CD4-positive, alpha-beta memory T cell (primary cell): ENCODE data around the gene SOX5. TPM values are rescaled to one million over a fixed set of nuclear protein-coding genes. Genes with fewer than 3 reads are reported as not detected.

Experiments used
- CTCF ChIA-PET: fragments of 350-600 bp; sonication (Branson Sonifier 250); formaldehyde crosslinking; loops from one replicate; lab custom pipeline; 2021; ENCODE audit warnings: inconsistent platforms; ENCODE audit not compliant: partially characterized antibody; lab: Charles Lee
- POLR2A ChIA-PET: fragments of 350-600 bp; sonication (Branson Sonifier 250); formaldehyde crosslinking; loops from one replicate; lab custom pipeline; 2021; ENCODE audit not compliant: partially characterized antibody; lab: Charles Lee
- DNase-seq, 5 donors: peaks; one replicate each; pipeline versions ENCODE4 v3.0.0 to v3.0.0-alpha.2; 2020 to 2022; ENCODE audit warnings: mixed read lengths in 1 of 5
- H3K27ac ChIP-seq: one replicate; pipeline ENCODE4 v1.7.0; 2013; ENCODE audit warnings: low read depth, low read length
- H3K27me3 ChIP-seq: 2 replicates; pipeline ENCODE4 v1.7.0; 2013; ENCODE audit warnings: mild to moderate bottlenecking, low read length, moderate library complexity; ENCODE audit not compliant: insufficient read depth
- H3K36me3 ChIP-seq: 2 replicates; pipeline ENCODE4 v1.7.0; 2013; ENCODE audit warnings: mild to moderate bottlenecking, low read length, moderate library complexity; ENCODE audit not compliant: insufficient read depth
- H3K4me1 ChIP-seq: 2 replicates; pipeline ENCODE4 v1.7.0; 2013; ENCODE audit warnings: mild to moderate bottlenecking, low read length, moderate library complexity; ENCODE audit not compliant: insufficient read depth
- H3K4me3 ChIP-seq, 2 donors: one replicate each; pipeline ENCODE4 v1.7.0; 2013; ENCODE audit warnings: low read length in 2 of 2, mild to moderate bottlenecking in 1 of 2
- H3K9me3 ChIP-seq, 2 donors: one replicate each; pipeline ENCODE4 v1.7.0; 2013; ENCODE audit warnings: low read length in 2 of 2, control low read depth in 1 of 2; ENCODE audit not compliant: control insufficient read depth in 1 of 2
- H3K27ac Mint-ChIP-seq, 7 donors: one replicate each; pipeline ENCODE4 v1.8.0; 2020 to 2021; ENCODE audit warnings: mixed read lengths in 7 of 7, mild to moderate bottlenecking in 6 of 7, inconsistent platforms in 3 of 7, moderate library complexity in 3 of 7
- H3K27me3 Mint-ChIP-seq, 2 donors: one replicate each; pipeline ENCODE4 v1.8.0; 2020 to 2021; ENCODE audit warnings: mixed read lengths in 2 of 2
- H3K36me3 Mint-ChIP-seq, 2 donors: one replicate each; pipeline ENCODE4 v1.8.0; 2020 to 2021; ENCODE audit warnings: mixed read lengths in 2 of 2, inconsistent platforms in 1 of 2, mild to moderate bottlenecking in 1 of 2
- H3K4me1 Mint-ChIP-seq, 4 donors: one replicate each; pipeline ENCODE4 v1.8.0; 2020 to 2021; ENCODE audit warnings: mixed read lengths in 4 of 4, mild to moderate bottlenecking in 1 of 4
- H3K4me3 Mint-ChIP-seq, 8 donors: one replicate each; pipeline ENCODE4 v1.8.0; 2020 to 2021; ENCODE audit warnings: mixed read lengths in 8 of 8, mild to moderate bottlenecking in 7 of 8, moderate library complexity in 6 of 8, inconsistent platforms in 3 of 8
- H3K9me3 Mint-ChIP-seq, 8 donors: one replicate each; pipeline ENCODE4 v1.8.0; 2020 to 2021; ENCODE audit warnings: mixed read lengths in 8 of 8, mild to moderate bottlenecking in 5 of 8, inconsistent platforms in 3 of 8, moderate library complexity in 1 of 8
- intact Hi-C: fragments of 100-400 bp; cut with micrococcal nuclease; formaldehyde crosslinking; loops from one replicate; pipeline ENCODE4 v1.15.1; 2023
- polyA plus RNA-seq, 2 donors: library from polyadenylated mRNA; unstranded; fragments of 300-500 nt; fragmentation: Illumina TruSeq; gene quantifications; one replicate each; pipeline ENCODE4 v1.2.3, GENCODE V29; 2021
- total RNA-seq, 2 experiments: library from RNA; stranded (reverse); gene quantifications; one replicate each; pipeline ENCODE4 v1.2.3, GENCODE V29; 2021

The SOX5 gene
- total and polyA plus RNA-seq, 4 experiments from 2014 or later, result 0.29 TPM; not detected in 3

- no peak overlapping the region for H3K4me3 Mint-ChIP-seq
- DNase-seq, result no peak
- H3K27ac ChIP-seq, result no peak overlapping the region
- no peaks in the 10 kb centered on the region for H3K36me3 ChIP-seq
- H3K4me1 Mint-ChIP-seq, result no peaks in the 10 kb centered on the region
- no peak overlapping the region for H3K4me3 ChIP-seq
- no peaks in the 10 kb centered on the region for H3K4me1 ChIP-seq
- H3K9me3 ChIP-seq, result no peaks in the 10 kb centered on the region
- intact Hi-C loops, result no loop called here
- peaks cover 0 to 8% (median 0%) of the 10 kb centered on the region in 8 donors for H3K9me3 Mint-ChIP-seq
- H3K27me3 ChIP-seq, result no peaks in the 10 kb centered on the region
- no peaks in the 10 kb centered on the region for H3K27me3 Mint-ChIP-seq
- H3K27ac Mint-ChIP-seq, result no peak overlapping the region
- CTCF ChIA-PET, result no interaction called here
- H3K36me3 Mint-ChIP-seq, result no peaks in the 10 kb centered on the region
- POLR2A ChIA-PET, result no interaction called here
These were observed 198.5 kb downstream of the SOX5 start for GRCh38 chr12:23750923-23751322.

GRCh38 chr12:23744696-23745095, 204.8 kb downstream of the SOX5 start:
- Mint-ChIP-seq H3K27me3 (no peaks in the 10 kb centered on the region), H3K4me3 (no peak overlapping the region), H3K9me3 (peaks cover 0 to 8% (median 2%) of the 10 kb centered on the region in 8 donors), H3K4me1 (no peaks in the 10 kb centered on the region), H3K36me3 (no peaks in the 10 kb centered on the region), H3K27ac (no peak overlapping the region)
- no peak for DNase-seq
- no peak overlapping the region for H3K4me3 ChIP-seq
- intact Hi-C loops, result no loop called here
- no peaks in the 10 kb centered on the region for H3K4me1 ChIP-seq
- ChIA-PET POLR2A (no interaction called here), CTCF (no interaction called here)
- H3K27ac ChIP-seq, result no peak overlapping the region
- H3K36me3 ChIP-seq, result no peaks in the 10 kb centered on the region
- H3K27me3 ChIP-seq, result no peaks in the 10 kb centered on the region
- H3K9me3 ChIP-seq, result no peaks in the 10 kb centered on the region

- no peaks in the 10 kb centered on the region for H3K36me3 Mint-ChIP-seq
- H3K27me3 Mint-ChIP-seq, result no peaks in the 10 kb centered on the region
- Histone ChIP-seq H3K36me3 (no peaks in the 10 kb centered on the region), H3K4me3 (no peak overlapping the region), H3K27ac (no peak overlapping the region), H3K4me1 (no peaks in the 10 kb centered on the region), H3K27me3 (no peaks in the 10 kb centered on the region), H3K9me3 (no peaks in the 10 kb centered on the region)
- intact Hi-C loops, result no loop called here
- H3K9me3 Mint-ChIP-seq, result peaks cover 0 to 10% (median 3%) of the 10 kb centered on the region in 8 donors
- no peak overlapping the region for H3K4me3 Mint-ChIP-seq
- POLR2A ChIA-PET, result no interaction called here
- DNase-seq, result no peak
- CTCF ChIA-PET, result no interaction called here
- no peaks in the 10 kb centered on the region for H3K4me1 Mint-ChIP-seq
- H3K27ac Mint-ChIP-seq, result no peak overlapping the region
These were observed 206.9 kb downstream of the SOX5 start for GRCh38 chr12:23742574-23742973.

GRCh38 chr12:23731493-23731892, 218.0 kb downstream of the SOX5 start:
- Histone ChIP-seq H3K27me3 (no peaks in the 10 kb centered on the region), H3K9me3 (no peaks in the 10 kb centered on the region), H3K27ac (no peak overlapping the region), H3K4me1 (no peaks in the 10 kb centered on the region), H3K36me3 (no peaks in the 10 kb centered on the region), H3K4me3 (no peak overlapping the region)
- Mint-ChIP-seq H3K36me3 (no peaks in the 10 kb centered on the region), H3K4me1 (no peaks in the 10 kb centered on the region), H3K4me3 (no peak overlapping the region), H3K9me3 (peaks cover 0 to 6% (median 0%) of the 10 kb centered on the region in 8 donors), H3K27ac (no peak overlapping the region), H3K27me3 (no peaks in the 10 kb centered on the region)
- intact Hi-C loops, result no loop called here
- ChIA-PET POLR2A (no interaction called here), CTCF (no interaction called here)
- no peak for DNase-seq

- H3K4me3 Mint-ChIP-seq, result no peak overlapping the region
- intact Hi-C loops, result no loop called here
- POLR2A ChIA-PET, result no interaction called here
- Histone ChIP-seq H3K9me3 (no peaks in the 10 kb centered on the region), H3K27ac (no peak overlapping the region), H3K27me3 (no peaks in the 10 kb centered on the region), H3K4me1 (no peaks in the 10 kb centered on the region), H3K4me3 (no peak overlapping the region), H3K36me3 (no peaks in the 10 kb centered on the region)
- H3K9me3 Mint-ChIP-seq, result peaks cover 0 to 6% (median 0%) of the 10 kb centered on the region in 8 donors
- no peaks in the 10 kb centered on the region for H3K27me3 Mint-ChIP-seq
- H3K36me3 Mint-ChIP-seq, result no peaks in the 10 kb centered on the region
- CTCF ChIA-PET, result no interaction called here
- no peak for DNase-seq
- no peak overlapping the region for H3K27ac Mint-ChIP-seq
- no peaks in the 10 kb centered on the region for H3K4me1 Mint-ChIP-seq
These were observed 218.4 kb downstream of the SOX5 start for GRCh38 chr12:23731035-23731434.

- Mint-ChIP-seq H3K27me3 (no peaks in the 10 kb centered on the region), H3K4me3 (no peak overlapping the region), H3K4me1 (no peaks in the 10 kb centered on the region), H3K9me3 (peaks cover 0 to 6% (median 0%) of the 10 kb centered on the region in 8 donors), H3K36me3 (no peaks in the 10 kb centered on the region), H3K27ac (no peak overlapping the region)
- Histone ChIP-seq H3K4me3 (no peak overlapping the region), H3K27ac (no peak overlapping the region), H3K27me3 (no peaks in the 10 kb centered on the region), H3K4me1 (no peaks in the 10 kb centered on the region), H3K36me3 (no peaks in the 10 kb centered on the region), H3K9me3 (no peaks in the 10 kb centered on the region)
- CTCF ChIA-PET, result no interaction called here
- no peak for DNase-seq
- intact Hi-C loops, result no loop called here
- POLR2A ChIA-PET, result no interaction called here
These were observed 220.1 kb downstream of the SOX5 start for GRCh38 chr12:23729359-23729758.

- Histone ChIP-seq H3K4me3 (no peak overlapping the region), H3K9me3 (no peaks in the 10 kb centered on the region), H3K27ac (no peak overlapping the region), H3K36me3 (no peaks in the 10 kb centered on the region), H3K27me3 (no peaks in the 10 kb centered on the region), H3K4me1 (no peaks in the 10 kb centered on the region)
- Mint-ChIP-seq H3K36me3 (no peaks in the 10 kb centered on the region), H3K9me3 (peaks cover 0 to 6% (median 0%) of the 10 kb centered on the region in 8 donors), H3K27ac (no peak overlapping the region), H3K4me1 (no peaks in the 10 kb centered on the region), H3K4me3 (no peak overlapping the region), H3K27me3 (no peaks in the 10 kb centered on the region)
- intact Hi-C loops, result no loop called here
- CTCF ChIA-PET, result no interaction called here
- DNase-seq, result no peak
- POLR2A ChIA-PET, result no interaction called here
These were observed 222.8 kb downstream of the SOX5 start for GRCh38 chr12:23726646-23727045.

GRCh38 chr12:23722655-23723054, 226.8 kb downstream of the SOX5 start:
- H3K36me3 ChIP-seq, result no peaks in the 10 kb centered on the region
- H3K9me3 Mint-ChIP-seq, result peaks cover 0 to 9% (median under 1%) of the 10 kb centered on the region in 8 donors
- intact Hi-C loops, result no loop called here
- ChIA-PET CTCF (no interaction called here), POLR2A (no interaction called here)
- H3K4me3 Mint-ChIP-seq, result no peak overlapping the region
- no peaks in the 10 kb centered on the region for H3K36me3 Mint-ChIP-seq
- no peaks in the 10 kb centered on the region for H3K27me3 ChIP-seq
- no peaks in the 10 kb centered on the region for H3K27me3 Mint-ChIP-seq
- no peaks in the 10 kb centered on the region for H3K9me3 ChIP-seq
- no peak overlapping the region for H3K27ac Mint-ChIP-seq
- no peaks in the 10 kb centered on the region for H3K4me1 Mint-ChIP-seq
- H3K4me3 ChIP-seq, result no peak overlapping the region
- no peak for DNase-seq
- H3K4me1 ChIP-seq, result no peaks in the 10 kb centered on the region
- H3K27ac ChIP-seq, result no peak overlapping the region
